ENCODE measurements around the gene ZNF714.

GRCh38 chr19:21046489-21046888 is 35.5 kb upstream of the ZNF714 start:
- TF ChIP-seq CTCF (IDR thresholded peaks at IDR 0.05) (no peak), POLR2A (IDR thresholded peaks at IDR 0.05) (no peak), EP300 (IDR thresholded peaks at IDR 0.05) (no peak)
